H9 (cell line): ENCODE measurements around the gene FBXL15. TPM values are rescaled to one million over a fixed set of nuclear protein-coding genes. Genes with fewer than 3 reads are reported as not detected.

Experiments used
- DNase-seq: peaks from one replicate; pipeline ENCODE4 v3.0.0-alpha.2; 2017
- H2AFZ ChIP-seq: one replicate; pipeline ENCODE4 v1.6.1; 2013; ENCODE audit warnings: mild to moderate bottlenecking, low read length, control low read depth, moderate library complexity
- H2AK5ac ChIP-seq: 2 replicates; pipeline ENCODE4 v1.6.1; 2013; ENCODE audit warnings: low read length, control low read depth, mixed read lengths; ENCODE audit not compliant: insufficient read length
- H2BK120ac ChIP-seq: one replicate; pipeline ENCODE4 v1.6.1; 2013; ENCODE audit warnings: low read depth, mild to moderate bottlenecking, low read length, control low read depth, inconsistent platforms; ENCODE audit not compliant: poor library complexity, severe bottlenecking
- H2BK12ac ChIP-seq: 2 replicates; pipeline ENCODE4 v1.6.1; 2013; ENCODE audit warnings: low read length, control low read depth, mixed read lengths, low read depth; ENCODE audit not compliant: insufficient read length
- H2BK15ac ChIP-seq: 2 replicates; pipeline ENCODE4 v1.6.1; 2013; ENCODE audit warnings: low read depth, low read length, control low read depth
- H2BK20ac ChIP-seq: one replicate; pipeline ENCODE4 v1.6.1; 2013; ENCODE audit warnings: low read depth, mild to moderate bottlenecking, low read length, control low read depth, inconsistent platforms; ENCODE audit not compliant: poor library complexity, severe bottlenecking
- H2BK5ac ChIP-seq: 2 replicates; pipeline ENCODE4 v1.6.1; 2013; ENCODE audit warnings: low read length, control low read depth, mixed read lengths; ENCODE audit not compliant: insufficient read length
- H3K14ac ChIP-seq: 2 replicates; pipeline ENCODE4 v1.6.1; 2013; ENCODE audit warnings: low read length, control low read depth; ENCODE audit not compliant: insufficient read depth
- H3K18ac ChIP-seq: 2 replicates; pipeline ENCODE4 v1.6.1; 2013; ENCODE audit warnings: low read depth, mild to moderate bottlenecking, mixed read lengths, low read length, control low read depth; ENCODE audit not compliant: insufficient read length
- H3K23ac ChIP-seq: 2 replicates; pipeline ENCODE4 v1.6.1; 2013; ENCODE audit warnings: low read length, control low read depth, mixed read lengths, low read depth; ENCODE audit not compliant: insufficient read length
- H3K23me2 ChIP-seq: 2 replicates; pipeline ENCODE4 v1.6.1; 2013; ENCODE audit warnings: low read depth, mild to moderate bottlenecking, mixed read lengths, low read length, control low read depth; ENCODE audit not compliant: insufficient read length, poor library complexity, severe bottlenecking
- H3K27ac ChIP-seq: 2 replicates; pipeline ENCODE4 v1.5.1; 2013; ENCODE audit warnings: low read length, control low read depth, mixed read lengths, low read depth; ENCODE audit not compliant: insufficient read length
- H3K27me3 ChIP-seq: 2 replicates; pipeline ENCODE4 v1.6.1; 2013; ENCODE audit warnings: low read length, control low read depth, inconsistent platforms; ENCODE audit not compliant: insufficient read depth
- H3K4ac ChIP-seq: 2 replicates; pipeline ENCODE4 v1.6.1; 2013; ENCODE audit warnings: low read depth, mild to moderate bottlenecking, control low read depth, inconsistent platforms, low read length, moderate library complexity
- H3K4me1 ChIP-seq: 2 replicates; pipeline ENCODE4 v1.6.1; 2013; ENCODE audit warnings: low read length, control low read depth, inconsistent platforms; ENCODE audit not compliant: insufficient read depth
- H3K4me2 ChIP-seq: 2 replicates; pipeline ENCODE4 v1.6.1; 2013; ENCODE audit warnings: low read length, control low read depth, mixed read lengths; ENCODE audit not compliant: insufficient read length, insufficient read depth
- H3K56ac ChIP-seq: 2 replicates; pipeline ENCODE4 v1.6.1; 2013; ENCODE audit warnings: low read depth, mild to moderate bottlenecking, mixed read lengths, low read length, control low read depth; ENCODE audit not compliant: insufficient read length
- H3K79me1 ChIP-seq: 2 replicates; pipeline ENCODE4 v1.6.1; 2013; ENCODE audit warnings: low read depth, mild to moderate bottlenecking, moderate library complexity, low read length, control low read depth, inconsistent platforms; ENCODE audit not compliant: insufficient read depth, poor library complexity, severe bottlenecking
- H3K79me2 ChIP-seq: 2 replicates; pipeline ENCODE4 v1.6.1; 2013; ENCODE audit warnings: low read length, control low read depth, inconsistent platforms; ENCODE audit not compliant: insufficient read depth
- H3K9ac ChIP-seq: 2 replicates; pipeline ENCODE4 v1.6.1; 2013; ENCODE audit warnings: low read length, control low read depth, mixed read lengths; ENCODE audit not compliant: insufficient read length; ENCODE audit errors: extremely low read depth
- H3K9me3 ChIP-seq: one replicate; pipeline ENCODE4 v1.6.1; 2013; ENCODE audit warnings: low read depth, low read length, inconsistent platforms; ENCODE audit not compliant: control insufficient read depth
- H3T11ph ChIP-seq: one replicate; pipeline ENCODE4 v1.6.1; 2013; ENCODE audit warnings: mild to moderate bottlenecking, low read length, control low read depth, inconsistent platforms
- H4K20me1 ChIP-seq: one replicate; pipeline ENCODE4 v1.6.1; 2013; ENCODE audit not compliant: control insufficient read depth, insufficient read length, insufficient read depth
- H4K5ac ChIP-seq: 2 replicates; pipeline ENCODE4 v1.6.1; 2013; ENCODE audit warnings: low read depth, mild to moderate bottlenecking, mixed read lengths, low read length, control low read depth; ENCODE audit not compliant: insufficient read length
- H4K8ac ChIP-seq: replicated peaks from 2 replicates; pipeline ENCODE4 v1.6.1; 2013; ENCODE audit warnings: low read length, control low read depth, mixed read lengths, low read depth; ENCODE audit not compliant: insufficient read length
- H4K91ac ChIP-seq: 2 replicates; pipeline ENCODE4 v1.6.1; 2013; ENCODE audit warnings: low read depth, mild to moderate bottlenecking, moderate library complexity, mixed read lengths, low read length, control low read depth; ENCODE audit not compliant: insufficient read length
- H3K27ac Mint-ChIP-seq, 3 experiments: 2 replicates in 2 of 3; 3 replicates in 1 of 3; pipeline ENCODE4 v1.8.0; 2020 to 2021; ENCODE audit warnings: mixed read lengths in 3 of 3, mild to moderate bottlenecking in 1 of 3, moderate library complexity in 1 of 3
- H3K27me3 Mint-ChIP-seq: 2 replicates; pipeline ENCODE4 v1.8.0; 2021; ENCODE audit warnings: low read depth, mild to moderate bottlenecking, moderate library complexity, mixed read lengths
- H3K36me3 Mint-ChIP-seq, 3 experiments: 2 replicates in 2 of 3; 3 replicates in 1 of 3; pipeline ENCODE4 v1.8.0; 2020 to 2021; ENCODE audit warnings: low read depth in 3 of 3, mixed read lengths in 3 of 3; ENCODE audit not compliant: insufficient read depth in 1 of 3
- H3K4me1 Mint-ChIP-seq, 2 experiments: 2 replicates each; pipeline ENCODE4 v1.8.0; 2020; ENCODE audit warnings: mixed read lengths in 2 of 2
- H3K4me3 Mint-ChIP-seq, 2 experiments: 2 replicates in 1 of 2; 3 replicates in 1 of 2; pipeline ENCODE4 v1.8.0; 2020 to 2021; ENCODE audit warnings: mild to moderate bottlenecking in 2 of 2, mixed read lengths in 2 of 2, moderate library complexity in 1 of 2
- H3K9me3 Mint-ChIP-seq, 2 experiments: 2 replicates in 1 of 2; 3 replicates in 1 of 2; pipeline ENCODE4 v1.8.0; 2020; ENCODE audit warnings: mild to moderate bottlenecking in 2 of 2, mixed read lengths in 2 of 2, moderate library complexity in 1 of 2
- CTCF ChIP-seq: fragments of 200-600 bp; sonication (generic); conservative IDR thresholded peaks from 3 replicates; pipeline ENCODE4 v1.8.0; 2021; ENCODE audit warnings: antibody characterized with exemption, mild to moderate bottlenecking
- WGBS: extraction: QIAGEN DNeasy Blood & Tissue Kit; methylation state at CpG from one replicate; pipeline ENCODE4 v1.1.7; 2013; ENCODE audit warnings: missing lambda C conversion rate, low lambda C conversion rate, mixed read lengths; ENCODE audit not compliant: insufficient read length; ENCODE audit errors: extremely low coverage; 5-methylcytosine and 5-hydroxymethylcytosine counted together
- microRNA-seq: library from miRNA; unstranded; fragments of <30 nt; microRNA quantifications from one replicate; pipeline ENCODE4, GENCODE V29; 2020; ENCODE audit warnings: borderline microRNAs expressed
- total RNA-seq: library from RNA; stranded (reverse); gene quantifications from 2 replicates; pipeline ENCODE4 v1.2.1, GENCODE V29; 2021

FBXL15 gene
- total RNA-seq, 1 experiment from 2014 or later: 9.1 TPM

- Mint-ChIP-seq H3K27ac (no peak overlapping the region; a peak in 1 of 7 replicates), H3K4me3 (no peak overlapping the region), H3K36me3 (peaks cover 7 to 22% (median 16%) of the 10 kb centered on the region in 3 experiments; a peak in 6 of 7 replicates), H3K4me1 (peaks cover 0 to 2% of the 10 kb centered on the region in 2 experiments; a peak in 1 of 4 replicates), H3K27me3 (no peaks in the 10 kb centered on the region; the same call in none of the 2 replicates), H3K9me3 (no peaks in the 10 kb centered on the region)
- H3K14ac ChIP-seq: no peak overlapping the region; the same call in 1 of the 2 replicates
- H4K8ac ChIP-seq: no peak overlapping the region
- H3K56ac ChIP-seq: no peak overlapping the region
- no peaks in the 10 kb centered on the region for H3K79me2 ChIP-seq
- no peak overlapping the region for H4K5ac ChIP-seq
- no peak for DNase-seq
- no peak overlapping the region for H2BK12ac ChIP-seq
- H3K23ac ChIP-seq: no peak overlapping the region
- no peak overlapping the region for H4K91ac ChIP-seq
- TF ChIP-seq CTCF: no peak
- no peak overlapping the region for H3K4me2 ChIP-seq
- no peak overlapping the region for H3K4ac ChIP-seq
- H2BK15ac ChIP-seq: no peak overlapping the region
- no peak overlapping the region for H2BK120ac ChIP-seq
- no peaks in the 10 kb centered on the region for H3K4me1 ChIP-seq
- H2BK20ac ChIP-seq: no peak overlapping the region
- H3K9ac ChIP-seq: no peak overlapping the region
- no peak overlapping the region for H2BK5ac ChIP-seq
- no peak overlapping the region for H3K27ac ChIP-seq
- H3K9me3 ChIP-seq: no peaks in the 10 kb centered on the region
- no peaks in the 10 kb centered on the region for H3K79me1 ChIP-seq
- no CpG with 5 or more reads among the region's 36 CpGs for WGBS
- no peak overlapping the region for H3K18ac ChIP-seq
- no peak overlapping the region for H2AFZ ChIP-seq
- H4K20me1 ChIP-seq: no peaks in the 10 kb centered on the region
- H3T11ph ChIP-seq: no peak overlapping the region
- no peaks in the 10 kb centered on the region for H3K27me3 ChIP-seq
- no peak overlapping the region for H2AK5ac ChIP-seq
- H3K23me2 ChIP-seq: no peaks in the 10 kb centered on the region
Measured at GRCh38 chr10:102470579-102471546, 50.2 kb downstream of the FBXL15 start.

Small RNA genes within 50 kb of the gene (microRNA-seq; reads per million reads assigned to microRNA genes)
- gene MIR146B: 2.7 reads per million, percentile 24 among the genes with 10 or more reads in this experiment

Other genes starting within 250 kb of the FBXL15 start
- not detected in 2 replicates for gene ELOVL3, start 194.5 kb upstream of the FBXL15 start, total RNA-seq
- gene PITX3, start 179.3 kb upstream of the FBXL15 start, total RNA-seq: not detected in 2 replicates
- gene GBF1, start 175.3 kb upstream of the FBXL15 start, total RNA-seq: 23.5 and 23.7 TPM in 2 replicates
- 21.0 and 23.7 TPM in 2 replicates for gene NFKB2, start 25.1 kb upstream of the FBXL15 start, total RNA-seq
- 3.4 and 3.6 TPM in 2 replicates for gene PSD, start 2.1 kb upstream of the FBXL15 start, total RNA-seq
- 41.2 and 43.0 TPM in 2 replicates for gene CUEDC2, start 11.7 kb downstream of the FBXL15 start, total RNA-seq
- not detected in 2 replicates for gene C10orf95, start 30.7 kb downstream of the FBXL15 start, total RNA-seq
- gene ACTR1A, start 81.9 kb downstream of the FBXL15 start, total RNA-seq: 82.1 and 84.2 TPM in 2 replicates
- 9.4 and 9.5 TPM in 2 replicates for gene SUFU, start 83.1 kb downstream of the FBXL15 start, total RNA-seq
- 37.0 and 40.6 TPM in 2 replicates for gene TRIM8, start 223.6 kb downstream of the FBXL15 start, total RNA-seq